H9 (cell line): ENCODE results near the gene PAM. TPM values are rescaled to one million over a fixed set of nuclear protein-coding genes. Genes with fewer than 3 reads are reported as not detected.

Experiments
- DNase-seq: peaks from one replicate; pipeline ENCODE4 v3.0.0-alpha.2; 2017
- H2AFZ ChIP-seq: one replicate; pipeline ENCODE4 v1.6.1; 2013; ENCODE audit warnings: mild to moderate bottlenecking, low read length, control low read depth, moderate library complexity
- H2AK5ac ChIP-seq: 2 replicates; pipeline ENCODE4 v1.6.1; 2013; ENCODE audit warnings: low read length, control low read depth, mixed read lengths; ENCODE audit not compliant: insufficient read length
- H2BK120ac ChIP-seq: one replicate; pipeline ENCODE4 v1.6.1; 2013; ENCODE audit warnings: low read depth, mild to moderate bottlenecking, low read length, control low read depth, inconsistent platforms; ENCODE audit not compliant: poor library complexity, severe bottlenecking
- H2BK12ac ChIP-seq: 2 replicates; pipeline ENCODE4 v1.6.1; 2013; ENCODE audit warnings: low read length, control low read depth, mixed read lengths, low read depth; ENCODE audit not compliant: insufficient read length
- H2BK15ac ChIP-seq: 2 replicates; pipeline ENCODE4 v1.6.1; 2013; ENCODE audit warnings: low read depth, low read length, control low read depth
- H2BK20ac ChIP-seq: one replicate; pipeline ENCODE4 v1.6.1; 2013; ENCODE audit warnings: low read depth, mild to moderate bottlenecking, low read length, control low read depth, inconsistent platforms; ENCODE audit not compliant: poor library complexity, severe bottlenecking
- H2BK5ac ChIP-seq: 2 replicates; pipeline ENCODE4 v1.6.1; 2013; ENCODE audit warnings: low read length, control low read depth, mixed read lengths; ENCODE audit not compliant: insufficient read length
- H3K14ac ChIP-seq: 2 replicates; pipeline ENCODE4 v1.6.1; 2013; ENCODE audit warnings: low read length, control low read depth; ENCODE audit not compliant: insufficient read depth
- H3K18ac ChIP-seq: 2 replicates; pipeline ENCODE4 v1.6.1; 2013; ENCODE audit warnings: low read depth, mild to moderate bottlenecking, mixed read lengths, low read length, control low read depth; ENCODE audit not compliant: insufficient read length
- H3K23ac ChIP-seq: 2 replicates; pipeline ENCODE4 v1.6.1; 2013; ENCODE audit warnings: low read length, control low read depth, mixed read lengths, low read depth; ENCODE audit not compliant: insufficient read length
- H3K23me2 ChIP-seq: 2 replicates; pipeline ENCODE4 v1.6.1; 2013; ENCODE audit warnings: low read depth, mild to moderate bottlenecking, mixed read lengths, low read length, control low read depth; ENCODE audit not compliant: insufficient read length, poor library complexity, severe bottlenecking
- H3K27ac ChIP-seq: 2 replicates; pipeline ENCODE4 v1.5.1; 2013; ENCODE audit warnings: low read length, control low read depth, mixed read lengths, low read depth; ENCODE audit not compliant: insufficient read length
- H3K27me3 ChIP-seq: 2 replicates; pipeline ENCODE4 v1.6.1; 2013; ENCODE audit warnings: low read length, control low read depth, inconsistent platforms; ENCODE audit not compliant: insufficient read depth
- H3K4ac ChIP-seq: 2 replicates; pipeline ENCODE4 v1.6.1; 2013; ENCODE audit warnings: low read depth, mild to moderate bottlenecking, control low read depth, inconsistent platforms, low read length, moderate library complexity
- H3K4me1 ChIP-seq: 2 replicates; pipeline ENCODE4 v1.6.1; 2013; ENCODE audit warnings: low read length, control low read depth, inconsistent platforms; ENCODE audit not compliant: insufficient read depth
- H3K4me2 ChIP-seq: 2 replicates; pipeline ENCODE4 v1.6.1; 2013; ENCODE audit warnings: low read length, control low read depth, mixed read lengths; ENCODE audit not compliant: insufficient read length, insufficient read depth
- H3K56ac ChIP-seq: 2 replicates; pipeline ENCODE4 v1.6.1; 2013; ENCODE audit warnings: low read depth, mild to moderate bottlenecking, mixed read lengths, low read length, control low read depth; ENCODE audit not compliant: insufficient read length
- H3K79me1 ChIP-seq: 2 replicates; pipeline ENCODE4 v1.6.1; 2013; ENCODE audit warnings: low read depth, mild to moderate bottlenecking, moderate library complexity, low read length, control low read depth, inconsistent platforms; ENCODE audit not compliant: insufficient read depth, poor library complexity, severe bottlenecking
- H3K79me2 ChIP-seq: 2 replicates; pipeline ENCODE4 v1.6.1; 2013; ENCODE audit warnings: low read length, control low read depth, inconsistent platforms; ENCODE audit not compliant: insufficient read depth
- H3K9ac ChIP-seq: 2 replicates; pipeline ENCODE4 v1.6.1; 2013; ENCODE audit warnings: low read length, control low read depth, mixed read lengths; ENCODE audit not compliant: insufficient read length; ENCODE audit errors: extremely low read depth
- H3K9me3 ChIP-seq: one replicate; pipeline ENCODE4 v1.6.1; 2013; ENCODE audit warnings: low read depth, low read length, inconsistent platforms; ENCODE audit not compliant: control insufficient read depth
- H3T11ph ChIP-seq: one replicate; pipeline ENCODE4 v1.6.1; 2013; ENCODE audit warnings: mild to moderate bottlenecking, low read length, control low read depth, inconsistent platforms
- H4K20me1 ChIP-seq: one replicate; pipeline ENCODE4 v1.6.1; 2013; ENCODE audit not compliant: control insufficient read depth, insufficient read length, insufficient read depth
- H4K5ac ChIP-seq: 2 replicates; pipeline ENCODE4 v1.6.1; 2013; ENCODE audit warnings: low read depth, mild to moderate bottlenecking, mixed read lengths, low read length, control low read depth; ENCODE audit not compliant: insufficient read length
- H4K8ac ChIP-seq: replicated peaks from 2 replicates; pipeline ENCODE4 v1.6.1; 2013; ENCODE audit warnings: low read length, control low read depth, mixed read lengths, low read depth; ENCODE audit not compliant: insufficient read length
- H4K91ac ChIP-seq: 2 replicates; pipeline ENCODE4 v1.6.1; 2013; ENCODE audit warnings: low read depth, mild to moderate bottlenecking, moderate library complexity, mixed read lengths, low read length, control low read depth; ENCODE audit not compliant: insufficient read length
- H3K27ac Mint-ChIP-seq, 3 experiments: 2 replicates in 2 of 3; 3 replicates in 1 of 3; pipeline ENCODE4 v1.8.0; 2020 to 2021; ENCODE audit warnings: mixed read lengths in 3 of 3, mild to moderate bottlenecking in 1 of 3, moderate library complexity in 1 of 3
- H3K27me3 Mint-ChIP-seq: 2 replicates; pipeline ENCODE4 v1.8.0; 2021; ENCODE audit warnings: low read depth, mild to moderate bottlenecking, moderate library complexity, mixed read lengths
- H3K36me3 Mint-ChIP-seq, 3 experiments: 2 replicates in 2 of 3; 3 replicates in 1 of 3; pipeline ENCODE4 v1.8.0; 2020 to 2021; ENCODE audit warnings: low read depth in 3 of 3, mixed read lengths in 3 of 3; ENCODE audit not compliant: insufficient read depth in 1 of 3
- H3K4me1 Mint-ChIP-seq, 2 experiments: 2 replicates each; pipeline ENCODE4 v1.8.0; 2020; ENCODE audit warnings: mixed read lengths in 2 of 2
- H3K4me3 Mint-ChIP-seq, 2 experiments: 2 replicates in 1 of 2; 3 replicates in 1 of 2; pipeline ENCODE4 v1.8.0; 2020 to 2021; ENCODE audit warnings: mild to moderate bottlenecking in 2 of 2, mixed read lengths in 2 of 2, moderate library complexity in 1 of 2
- H3K9me3 Mint-ChIP-seq, 2 experiments: 2 replicates in 1 of 2; 3 replicates in 1 of 2; pipeline ENCODE4 v1.8.0; 2020; ENCODE audit warnings: mild to moderate bottlenecking in 2 of 2, mixed read lengths in 2 of 2, moderate library complexity in 1 of 2
- CTCF ChIP-seq: fragments of 200-600 bp; sonication (generic); conservative IDR thresholded peaks from 3 replicates; pipeline ENCODE4 v1.8.0; 2021; ENCODE audit warnings: antibody characterized with exemption, mild to moderate bottlenecking
- WGBS: extraction: QIAGEN DNeasy Blood & Tissue Kit; methylation state at CpG from one replicate; pipeline ENCODE4 v1.1.7; 2013; ENCODE audit warnings: missing lambda C conversion rate, low lambda C conversion rate, mixed read lengths; ENCODE audit not compliant: insufficient read length; ENCODE audit errors: extremely low coverage; 5-methylcytosine and 5-hydroxymethylcytosine counted together
- total RNA-seq: library from RNA; stranded (reverse); gene quantifications from 2 replicates; pipeline ENCODE4 v1.2.1, GENCODE V29; 2021

Gene PAM
- total RNA-seq, 1 experiment from 2014 or later = 31.5 TPM

GRCh38 chr5:102818345-102818744, 63.2 kb downstream of the PAM start:
- no peak overlapping the region for H2BK5ac ChIP-seq
- H2BK15ac ChIP-seq = no peak overlapping the region
- no peak overlapping the region for H3K27ac ChIP-seq
- no peak overlapping the region for H4K5ac ChIP-seq
- no peak overlapping the region for H2BK12ac ChIP-seq
- H2BK20ac ChIP-seq = no peak overlapping the region
- no peaks in the 10 kb centered on the region for H3K23me2 ChIP-seq
- no peak overlapping the region for H3K4me2 ChIP-seq
- no peak overlapping the region for H4K91ac ChIP-seq
- no peak overlapping the region for H2AK5ac ChIP-seq
- H3K27ac Mint-ChIP-seq = no peak overlapping the region
- no peak overlapping the region for H3T11ph ChIP-seq
- H4K20me1 ChIP-seq = no peaks in the 10 kb centered on the region
- peaks cover 2 to 10% of the 10 kb centered on the region in 2 experiments; a peak in 3 of 4 replicates for H3K4me1 Mint-ChIP-seq
- no peak overlapping the region for H4K8ac ChIP-seq
- no peak overlapping the region for H3K18ac ChIP-seq
- H2AFZ ChIP-seq = no peak overlapping the region
- H3K27me3 ChIP-seq = no peaks in the 10 kb centered on the region
- H3K9ac ChIP-seq = no peak overlapping the region
- no peaks in the 10 kb centered on the region for H3K36me3 Mint-ChIP-seq
- H3K9me3 Mint-ChIP-seq = no peaks in the 10 kb centered on the region
- no peak overlapping the region for H3K4me3 Mint-ChIP-seq
- H3K4ac ChIP-seq = no peak overlapping the region
- no peaks in the 10 kb centered on the region for H3K4me1 ChIP-seq
- H3K56ac ChIP-seq = no peak overlapping the region
- WGBS = no CpG with 5 or more reads among the region's 1 CpG
- H2BK120ac ChIP-seq = no peak overlapping the region
- H3K79me2 ChIP-seq = no peaks in the 10 kb centered on the region
- no peak overlapping the region for H3K14ac ChIP-seq
- H3K23ac ChIP-seq = no peak overlapping the region
- no peaks in the 10 kb centered on the region for H3K79me1 ChIP-seq
- DNase-seq = no peak
- H3K9me3 ChIP-seq = no peaks in the 10 kb centered on the region
- no peaks in the 10 kb centered on the region for H3K27me3 Mint-ChIP-seq
- TF ChIP-seq CTCF = no peak
